ENCODE data around the gene TOMM70.

- TF ChIP-seq CTCF (IDR thresholded peaks at IDR 0.05 in 2 of 3, conservative IDR thresholded peaks at IDR 0.05 in 1 of 3; ENCODE audit: control insufficient read depth in 2 of 3, extremely low read depth in 1 of 3, insufficient read depth in 1 of 3, low read depth in 3 of 3, low read length in 3 of 3) = no peak
- TF ChIP-seq ZBTB11 (CRISPR knock-in tag; IDR thresholded peaks at IDR 0.05) = no peak
- TF ChIP-seq SRF (IDR thresholded peaks at IDR 0.05; ENCODE audit: low read depth in 2 of 2, low read length in 2 of 2) = no peak
Measured at GRCh38 chr3:100352296-100353231, 48.3 kb downstream of the TOMM70 start.
